Esophagus mucosa (tissue), 1 donor: ENCODE measurements around the gene CCS. TPM values are rescaled to one million over a fixed set of nuclear protein-coding genes. Genes with fewer than 3 reads are reported as not detected.
"Not testable (repeated sequence)": the region's sequence is repeated elsewhere in the genome, so short reads cannot be mapped to it uniquely, and the experiment has no call there.

Experiments
- ATAC-seq: fragments of 200-7000 bp; cut with Tn5 transposase; one replicate; pipeline ENCODE4 v1.9.1; 2020
- total RNA-seq: library from RNA; stranded (reverse); gene quantifications from one replicate; pipeline ENCODE4 v1.2.4, GENCODE V29; 2023
- donor health status: DM: yes; HTN: yes; CAD: no.

Gene CCS
- total RNA-seq, 1 donor from 2014 or later = 20.1 TPM

- ATAC-seq = no peak
Measured at GRCh38 chr11:66628061-66628603, 35.1 kb downstream of the CCS start.

GRCh38 chr11:66629356-66629755, 36.4 kb downstream of the CCS start:
- no peak for ATAC-seq

GRCh38 chr11:66631883-66632282, 38.9 kb downstream of the CCS start:
- ATAC-seq = no peak

GRCh38 chr11:66632952-66633351, 40.0 kb downstream of the CCS start:
- ATAC-seq = no peak

- no peak for ATAC-seq
Measured at GRCh38 chr11:66636411-66636810, 43.4 kb downstream of the CCS start.

- no peak for ATAC-seq
Measured at GRCh38 chr11:66637557-66638176, 44.7 kb downstream of the CCS start.

- peak; percentile 97 for ATAC-seq
Measured at GRCh38 chr11:66638177-66639065, 45.4 kb downstream of the CCS start, which contains the start of gene RBM4. Gene RBM4, plus strand, starts transcription at chr11:66638703. Its CDS starts 1,009 bp downstream, at chr11:66639712.

- no peak for ATAC-seq
Measured at GRCh38 chr11:66639066-66639813, 46.3 kb downstream of the CCS start.

GRCh38 chr11:66639814-66640340, 46.9 kb downstream of the CCS start:
- not testable (repeated sequence) for ATAC-seq

GRCh38 chr11:66641834-66642233, 48.8 kb downstream of the CCS start:
- no peak for ATAC-seq

- ATAC-seq = no peak
Measured at GRCh38 chr11:66643745-66644437, 50.9 kb downstream of the CCS start.

- no peak for ATAC-seq
Measured at GRCh38 chr11:66646828-66647227, 53.8 kb downstream of the CCS start.

GRCh38 chr11:66649903-66650302, 56.9 kb downstream of the CCS start:
- ATAC-seq = no peak

- peak; percentile 11 for ATAC-seq
Measured at GRCh38 chr11:66651016-66651415, 58.0 kb downstream of the CCS start.

GRCh38 chr11:66652651-66653050, 59.7 kb downstream of the CCS start:
- peak; percentile 29 for ATAC-seq

- peak; percentile 12 for ATAC-seq
Measured at GRCh38 chr11:66653123-66653522, 60.1 kb downstream of the CCS start.

Other genes starting within 250 kb of the CCS start
- gene BRMS1, start 248.1 kb upstream of the CCS start, total RNA-seq = 31.8 TPM
- gene B4GAT1, start 245.6 kb upstream of the CCS start, total RNA-seq = 3.5 TPM
- gene SLC29A2, start 221.4 kb upstream of the CCS start, total RNA-seq = 3.6 TPM
- not detected for gene NPAS4, start 172.2 kb upstream of the CCS start, total RNA-seq
- gene MRPL11, start 154.3 kb upstream of the CCS start, total RNA-seq = 66.4 TPM
- gene PELI3, start 126.3 kb upstream of the CCS start, total RNA-seq = 3.7 TPM
- gene DPP3, start 112.8 kb upstream of the CCS start, total RNA-seq = 46.9 TPM
- 11.8 TPM for gene BBS1, start 82.5 kb upstream of the CCS start, total RNA-seq
- gene ZDHHC24, start 47.1 kb upstream of the CCS start, total RNA-seq = 6.8 TPM
- 0.44 TPM for gene ACTN3, start 46.3 kb upstream of the CCS start, total RNA-seq
- 4.1 TPM for gene CTSF, start 24.6 kb upstream of the CCS start, total RNA-seq
- 0.16 TPM for gene CCDC87, start 122 bp upstream of the CCS start, total RNA-seq
- 36.8 TPM for gene RBM14, start 23.4 kb downstream of the CCS start, total RNA-seq
- 84.7 TPM for gene RBM4, start 45.5 kb downstream of the CCS start, total RNA-seq
- 10.2 TPM for gene RBM4B, start 84.7 kb downstream of the CCS start, total RNA-seq
- gene SPTBN2, start 136.0 kb downstream of the CCS start, total RNA-seq = 138 TPM